IMR-90 (cell line): ENCODE data around the gene MAN1C1. TPM values are rescaled to one million over a fixed set of nuclear protein-coding genes. Genes with fewer than 3 reads are reported as not detected.

Experiments
- ATAC-seq: fragments of 200-7000 bp; cut with Tn5 transposase; 2 replicates; pipeline ENCODE4 v1.9.1; 2020; ENCODE audit warnings: low read depth, mild to moderate bottlenecking, moderate library complexity
- BruUV-seq: library from RNA; stranded (reverse); fragments of 400-500 nt; replicated peaks from 2 replicates; lab custom pipeline; 2021; lab: Mats Ljungman, UMichigan
- CTCF ChIA-PET: fragments of 300-600 bp; formaldehyde crosslinking; extraction: SDS; loops from one replicate; lab custom pipeline; 2021; ENCODE audit warnings: antibody characterized with exemption; lab: Yijun Ruan, JAX
- POLR2A ChIA-PET: fragments of 300-600 bp; sonication (Branson Sonifier 250); formaldehyde crosslinking; loops from one replicate; lab custom pipeline; 2022; ENCODE audit warnings: antibody characterized with exemption; ENCODE audit not compliant: unreplicated experiment; lab: Charles Lee
- DNase-seq: peaks from one replicate; pipeline ENCODE4 v3.0.0; 2013
- H2AFZ ChIP-seq: replicated peaks from 2 replicates; pipeline ENCODE3; 2013; ENCODE audit warnings: low read length, mild to moderate bottlenecking; ENCODE audit not compliant: poor library complexity
- H2AK5ac ChIP-seq: 2 replicates; pipeline ENCODE4 v1.6.1; 2013; ENCODE audit warnings: low read depth, low read length, inconsistent platforms
- H2AK9ac ChIP-seq: replicated peaks from 2 replicates; pipeline ENCODE3; 2013; ENCODE audit warnings: mild to moderate bottlenecking, low read depth, low read length, moderate library complexity; ENCODE audit not compliant: poor library complexity
- H2BK120ac ChIP-seq: 2 replicates; pipeline ENCODE4 v1.6.1; 2013; ENCODE audit warnings: low read depth, low read length, inconsistent platforms
- H2BK15ac ChIP-seq: 3 replicates; pipeline ENCODE4 v1.6.1; 2013; ENCODE audit warnings: low read depth, low read length, inconsistent platforms
- H2BK20ac ChIP-seq: 2 replicates; pipeline ENCODE4 v1.6.1; 2013; ENCODE audit warnings: low read depth, mild to moderate bottlenecking, inconsistent platforms, low read length, moderate library complexity
- H2BK5ac ChIP-seq: 2 replicates; pipeline ENCODE4 v1.6.1; 2013; ENCODE audit warnings: mild to moderate bottlenecking, low read depth, low read length, inconsistent platforms; ENCODE audit not compliant: poor library complexity, severe bottlenecking
- H3K14ac ChIP-seq: replicated peaks from 2 replicates; pipeline ENCODE4 v1.6.1; 2013; ENCODE audit warnings: low read depth, low read length, inconsistent platforms
- H3K18ac ChIP-seq: 2 replicates; pipeline ENCODE4 v1.6.1; 2013; ENCODE audit warnings: low read depth, low read length, control low read depth
- H3K23ac ChIP-seq: 2 replicates; pipeline ENCODE4 v1.6.1; 2013; ENCODE audit warnings: low read depth, low read length, inconsistent platforms
- H3K27ac ChIP-seq: 2 replicates; pipeline ENCODE4 v1.5.1; 2013; ENCODE audit warnings: mild to moderate bottlenecking, control low read depth, low read length; ENCODE audit not compliant: insufficient read depth
- H3K27me3 ChIP-seq: 2 replicates; pipeline ENCODE4 v1.6.1; 2013; ENCODE audit warnings: low read length; ENCODE audit not compliant: control insufficient read depth, insufficient read depth
- H3K36me3 ChIP-seq: 2 replicates; pipeline ENCODE4 v1.6.1; 2013; ENCODE audit warnings: low read length, mixed read lengths; ENCODE audit not compliant: control insufficient read depth, insufficient read depth
- H3K4ac ChIP-seq: 2 replicates; pipeline ENCODE4 v1.6.1; 2013; ENCODE audit warnings: low read depth, low read length, inconsistent platforms
- H3K4me1 ChIP-seq: 2 replicates; pipeline ENCODE4 v1.6.1; 2013; ENCODE audit warnings: low read length, mixed read lengths; ENCODE audit not compliant: control insufficient read depth, insufficient read depth
- H3K4me2 ChIP-seq: 2 replicates; pipeline ENCODE4 v1.6.1; 2013; ENCODE audit warnings: low read depth, mild to moderate bottlenecking, control low read depth, low read length, moderate library complexity
- H3K4me3 ChIP-seq: 2 replicates; pipeline ENCODE4 v1.5.1; 2013; ENCODE audit warnings: low read depth, mild to moderate bottlenecking, control low read depth, low read length, moderate library complexity; ENCODE audit not compliant: insufficient read depth
- H3K56ac ChIP-seq: 2 replicates; pipeline ENCODE4 v1.6.1; 2013; ENCODE audit warnings: low read length, inconsistent platforms; ENCODE audit not compliant: insufficient read depth; ENCODE audit errors: extremely low read depth
- H3K79me1 ChIP-seq, 2 experiments: 2 replicates each; pipeline ENCODE4 v1.6.1; 2013; ENCODE audit warnings: low read length in 2 of 2, inconsistent platforms in 1 of 2, low read depth in 1 of 2
- H3K9ac ChIP-seq: 2 replicates; pipeline ENCODE4 v1.6.1; 2013; ENCODE audit warnings: low read depth, low read length, control low read depth
- H3K9me1 ChIP-seq: 2 replicates; pipeline ENCODE4 v1.6.1; 2013; ENCODE audit warnings: low read length, inconsistent platforms; ENCODE audit not compliant: insufficient read depth
- H3K9me3 ChIP-seq: 2 replicates; pipeline ENCODE4 v1.6.1; 2013; ENCODE audit warnings: low read length; ENCODE audit not compliant: control insufficient read depth, insufficient read depth
- H4K20me1 ChIP-seq: 2 replicates; pipeline ENCODE4 v1.6.1; 2013; ENCODE audit warnings: low read length, inconsistent platforms; ENCODE audit not compliant: insufficient read depth
- H4K5ac ChIP-seq: 2 replicates; pipeline ENCODE4 v1.6.1; 2013; ENCODE audit warnings: mild to moderate bottlenecking, low read depth, low read length, control low read depth
- H4K8ac ChIP-seq, 2 experiments: 2 replicates each; pipeline ENCODE4 v1.6.1; 2013; ENCODE audit warnings: low read depth in 2 of 2, low read length in 2 of 2, control low read depth in 1 of 2, inconsistent platforms in 1 of 2
- H4K91ac ChIP-seq: 2 replicates; pipeline ENCODE4 v1.6.1; 2013; ENCODE audit warnings: low read depth, low read length, inconsistent platforms; ENCODE audit not compliant: insufficient read depth
- BHLHE40 ChIP-seq: fragments of 150-350 bp; IDR thresholded peaks from 2 replicates; pipeline ENCODE4 v1.6.1; 2016; ENCODE audit warnings: mild to moderate bottlenecking, low read depth, low read length
- CEBPB ChIP-seq: IDR thresholded peaks from 2 replicates; pipeline ENCODE4 v1.6.1; 2012; ENCODE audit warnings: low read depth, low read length, improper control_type of control experiment
- CHD1 ChIP-seq: IDR thresholded peaks from 2 replicates; pipeline ENCODE4 v1.6.1; 2012; ENCODE audit warnings: low read depth, low read length, improper control_type of control experiment
- CTCF ChIP-seq: conservative IDR thresholded peaks from 2 replicates; pipeline ENCODE4 v1.5.1; 2012; ENCODE audit warnings: mild to moderate bottlenecking, low read depth, low read length, improper control_type of control experiment
- ELK1 ChIP-seq: fragments of 150-350 bp; IDR thresholded peaks from 2 replicates; pipeline ENCODE4 v1.6.1; 2016; ENCODE audit warnings: low read depth, mild to moderate bottlenecking, low read length, moderate library complexity, borderline replicate concordance
- FOS ChIP-seq: fragments of 150-350 bp; IDR thresholded peaks from 2 replicates; pipeline ENCODE4 v1.6.1; 2016; ENCODE audit warnings: low read depth, low read length
- MAFK ChIP-seq: IDR thresholded peaks from 2 replicates; pipeline ENCODE4 v1.6.1; 2012; ENCODE audit warnings: low read depth, low read length, improper control_type of control experiment
- MAZ ChIP-seq: IDR thresholded peaks from 2 replicates; pipeline ENCODE4 v1.6.1; 2012; ENCODE audit warnings: low read depth, mild to moderate bottlenecking, low read length, improper control_type of control experiment, moderate library complexity, borderline replicate concordance
- MXI1 ChIP-seq: IDR thresholded peaks from 2 replicates; pipeline ENCODE4 v1.6.1; 2012; ENCODE audit warnings: low read depth, mild to moderate bottlenecking, low read length, moderate library complexity, borderline replicate concordance
- NFE2L2 ChIP-seq: fragments of 150-350 bp; IDR thresholded peaks from 2 replicates; pipeline ENCODE4 v1.6.1; 2016; ENCODE audit warnings: low read depth, mild to moderate bottlenecking, low read length
- POLR2A ChIP-seq: IDR thresholded peaks from 2 replicates; pipeline ENCODE4 v1.6.1; 2012; ENCODE audit warnings: mild to moderate bottlenecking, low read depth, low read length
- RAD21 ChIP-seq: IDR thresholded peaks from 2 replicates; pipeline ENCODE4 v1.6.1; 2012; ENCODE audit warnings: low read length, improper control_type of control experiment
- RCOR1 ChIP-seq: IDR thresholded peaks from 2 replicates; pipeline ENCODE4 v1.6.1; 2012; ENCODE audit warnings: mild to moderate bottlenecking, low read length, improper control_type of control experiment; ENCODE audit not compliant: insufficient replicate concordance
- RFX5 ChIP-seq: IDR thresholded peaks from 2 replicates; pipeline ENCODE4 v1.8.0; 2012; ENCODE audit warnings: low read depth, mild to moderate bottlenecking, low read length, moderate library complexity
- SMC3 ChIP-seq: fragments of 150-350 bp; IDR thresholded peaks from 2 replicates; pipeline ENCODE4 v1.6.1; 2016; ENCODE audit warnings: low read depth, mild to moderate bottlenecking, antibody characterized with exemption, low read length, moderate library complexity
- USF2 ChIP-seq: fragments of 150-350 bp; IDR thresholded peaks from 2 replicates; pipeline ENCODE4 v1.6.1; 2017; ENCODE audit warnings: mild to moderate bottlenecking, antibody characterized with exemption, low read length, low read depth
- WGBS, 2 experiments: methylation state at CpG; one replicate each; pipeline versions ENCODE4 v1.1.5 to v1.1.7; 2013; ENCODE audit warnings: missing lambda C conversion rate in 2 of 2; ENCODE audit not compliant: insufficient read length in 1 of 2; ENCODE audit errors: extremely low coverage in 2 of 2; 5-methylcytosine and 5-hydroxymethylcytosine counted together
- dilution Hi-C: fragments of 300-500 bp; cut with HindIII; formaldehyde crosslinking; loops from one replicate; pipeline ENCODE4 v1.14.3; 2018; ENCODE audit warnings: low sequenced_read_pairs; ENCODE audit not compliant: unreplicated experiment
- in situ Hi-C: fragments of 300-500 bp; cut with MboI; formaldehyde crosslinking; loops from 3 replicates; pipeline ENCODE4 v1.14.3; 2019; ENCODE audit warnings: low sequenced_read_pairs, inconsistent platforms, mixed read lengths
- intact Hi-C: fragments of 100-400 bp; cut with micrococcal nuclease; formaldehyde crosslinking; loops from 2 replicates; pipeline ENCODE4 v1.10.0; 2022
- polyA plus RNA-seq, 3 experiments: library from polyadenylated mRNA; depleted of rRNA; stranded (reverse); fragments of >200 nt; gene quantifications; 2 replicates each; pipeline ENCODE4 v1.2.3, GENCODE V29; 2012; ENCODE audit warnings: low replicate concordance in 1 of 3
- total RNA-seq: library from RNA; depleted of rRNA; stranded (reverse); fragments of >200 nt; gene quantifications from 2 replicates; pipeline ENCODE4 v1.2.3, GENCODE V29; 2012

MAN1C1 gene
- total and polyA plus RNA-seq, 2 of the 4 experiments (the other 2 are of a cell fraction) = 3.2 to 11.3 TPM

- WGBS, 2 experiments = 64% methylated on average over 4 of the region's 8 CpGs; no CpG with 5 or more reads in 1 of the 2 experiments
Observed at GRCh38 chr1:25573961-25574360, 42.6 kb upstream of the MAN1C1 start.

More at GRCh38 chr1:25573961-25574360, 42.6 kb upstream of the MAN1C1 start:
- no peak overlapping the region for H3K9ac ChIP-seq
- H2AK5ac ChIP-seq = no peak overlapping the region
- H2BK15ac ChIP-seq = no peak overlapping the region
- BruUV-seq = no TSS peak
- ATAC-seq = no peak
- H2AFZ ChIP-seq = no peak overlapping the region
- peaks cover 9% of the 10 kb centered on the region for H3K4me1 ChIP-seq
- in situ Hi-C loops (no loop called here), dilution Hi-C loops (no loop called here), intact Hi-C loops (no loop called here)
- H2BK20ac ChIP-seq = no peak overlapping the region
- H3K14ac ChIP-seq = no peak overlapping the region
- H3K27ac ChIP-seq = no peak overlapping the region
- H3K18ac ChIP-seq = no peak overlapping the region
- H3K4ac ChIP-seq = no peak overlapping the region
- no peak overlapping the region for H3K56ac ChIP-seq
- no peak overlapping the region for H2AK9ac ChIP-seq
- H3K4me2 ChIP-seq = no peak overlapping the region
- no peak overlapping the region for H2BK5ac ChIP-seq
- ChIA-PET POLR2A (no interaction called here), CTCF (interaction anchor here (0.6 to 1.0 kb wide), 3 partner anchors 8 to 359 kb away, joined by 3 read pairs; no protein-coding TSS in a partner anchor)
- H3K79me1 ChIP-seq = peaks cover 0 to 9% of the 10 kb centered on the region in 2 experiments; a peak in 2 of 4 replicates
- peaks cover 1% of the 10 kb centered on the region for H3K27me3 ChIP-seq
- peaks cover 8% of the 10 kb centered on the region for H3K9me1 ChIP-seq
- no peak overlapping the region for H4K8ac ChIP-seq
- no peak overlapping the region for H2BK120ac ChIP-seq
- H4K5ac ChIP-seq = no peak overlapping the region
- no peaks in the 10 kb centered on the region for H3K36me3 ChIP-seq
- DNase-seq = no peak
- H3K9me3 ChIP-seq = no peaks in the 10 kb centered on the region
- no peak overlapping the region for H3K4me3 ChIP-seq
- no peak overlapping the region for H4K91ac ChIP-seq
- no peaks in the 10 kb centered on the region for H4K20me1 ChIP-seq
- TF ChIP-seq POLR2A = no peak
- no peak for TF ChIP-seq RAD21
- TF ChIP-seq NFE2L2 = no peak
- TF ChIP-seq SMC3 = no peak
- TF ChIP-seq RFX5 = no peak
- no peak for TF ChIP-seq CHD1
- no peak for TF ChIP-seq CTCF
- TF ChIP-seq ELK1 = no peak
- TF ChIP-seq CEBPB = no peak
- TF ChIP-seq MAFK = no peak
- TF ChIP-seq BHLHE40 = no peak
- TF ChIP-seq MXI1 = no peak
- TF ChIP-seq FOS = no peak
- TF ChIP-seq USF2 = no peak
- no peak for TF ChIP-seq MAZ
- TF ChIP-seq RCOR1 = no peak
- H3K23ac ChIP-seq = no peak overlapping the region
